HCT116 (cell line): ENCODE results near the gene ADGRL3.

Experiments used
- CEBPB ChIP-seq: IDR thresholded peaks from 2 replicates; pipeline ENCODE4 v1.6.1; 2012; ENCODE audit warnings: low read depth
- POLR2AphosphoS5 ChIP-seq: IDR thresholded peaks from 2 replicates; pipeline ENCODE4 v1.6.1; 2011; ENCODE audit warnings: mild to moderate bottlenecking, low read depth, low read length, moderate library complexity
- SIN3A ChIP-seq: IDR thresholded peaks from 2 replicates; pipeline ENCODE4 v1.6.1; 2012; ENCODE audit warnings: low read depth
- SRF ChIP-seq: IDR thresholded peaks from 2 replicates; pipeline ENCODE4 v1.6.1; 2012; ENCODE audit warnings: low read depth
- ZFX ChIP-seq: fragments of 450-650 bp; IDR thresholded peaks from 2 replicates; pipeline ENCODE4 v1.6.1; 2017
- TF ChIP-seq, protein P1 (sequence below), 3 experiments: fragments of 200-600 bp in 1 of 3; sonication (generic) in 1 of 3; IDR thresholded peaks in 2 of 3; conservative IDR thresholded peaks in 1 of 3; 2 replicates each; pipeline ENCODE4 v1.5.1; 2012 to 2017; ENCODE audit warnings: low read depth in 2 of 3, low read length in 2 of 3, antibody characterized with exemption in 1 of 3, borderline replicate concordance in 1 of 3, control low read depth in 1 of 3, mild to moderate bottlenecking in 1 of 3, mixed read lengths in 1 of 3, mixed run types in 1 of 3, moderate library complexity in 1 of 3; ENCODE audit not compliant: insufficient read depth in 1 of 3
- TF ChIP-seq, protein P2 (sequence below): IDR thresholded peaks from 2 replicates; pipeline ENCODE4 v1.6.1; 2012; ENCODE audit warnings: low read depth

GRCh38 chr4:61762722-61763627, 562.8 kb downstream of the ADGRL3 start:
- TF ChIP-seq, protein P1, sequence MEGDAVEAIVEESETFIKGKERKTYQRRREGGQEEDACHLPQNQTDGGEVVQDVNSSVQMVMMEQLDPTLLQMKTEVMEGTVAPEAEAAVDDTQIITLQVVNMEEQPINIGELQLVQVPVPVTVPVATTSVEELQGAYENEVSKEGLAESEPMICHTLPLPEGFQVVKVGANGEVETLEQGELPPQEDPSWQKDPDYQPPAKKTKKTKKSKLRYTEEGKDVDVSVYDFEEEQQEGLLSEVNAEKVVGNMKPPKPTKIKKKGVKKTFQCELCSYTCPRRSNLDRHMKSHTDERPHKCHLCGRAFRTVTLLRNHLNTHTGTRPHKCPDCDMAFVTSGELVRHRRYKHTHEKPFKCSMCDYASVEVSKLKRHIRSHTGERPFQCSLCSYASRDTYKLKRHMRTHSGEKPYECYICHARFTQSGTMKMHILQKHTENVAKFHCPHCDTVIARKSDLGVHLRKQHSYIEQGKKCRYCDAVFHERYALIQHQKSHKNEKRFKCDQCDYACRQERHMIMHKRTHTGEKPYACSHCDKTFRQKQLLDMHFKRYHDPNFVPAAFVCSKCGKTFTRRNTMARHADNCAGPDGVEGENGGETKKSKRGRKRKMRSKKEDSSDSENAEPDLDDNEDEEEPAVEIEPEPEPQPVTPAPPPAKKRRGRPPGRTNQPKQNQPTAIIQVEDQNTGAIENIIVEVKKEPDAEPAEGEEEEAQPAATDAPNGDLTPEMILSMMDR (IDR thresholded peaks at IDR 0.05 in 2 of 3, conservative IDR thresholded peaks at IDR 0.05 in 1 of 3; ENCODE audit: borderline replicate concordance in 1 of 3, insufficient read depth in 1 of 3, low read depth in 2 of 3, low read length in 2 of 3), result no peak
- TF ChIP-seq CEBPB (no peak), SIN3A (no peak), SRF (no peak), ZFX (no peak), POLR2AphosphoS5 (no peak)
- TF ChIP-seq, protein P2, sequence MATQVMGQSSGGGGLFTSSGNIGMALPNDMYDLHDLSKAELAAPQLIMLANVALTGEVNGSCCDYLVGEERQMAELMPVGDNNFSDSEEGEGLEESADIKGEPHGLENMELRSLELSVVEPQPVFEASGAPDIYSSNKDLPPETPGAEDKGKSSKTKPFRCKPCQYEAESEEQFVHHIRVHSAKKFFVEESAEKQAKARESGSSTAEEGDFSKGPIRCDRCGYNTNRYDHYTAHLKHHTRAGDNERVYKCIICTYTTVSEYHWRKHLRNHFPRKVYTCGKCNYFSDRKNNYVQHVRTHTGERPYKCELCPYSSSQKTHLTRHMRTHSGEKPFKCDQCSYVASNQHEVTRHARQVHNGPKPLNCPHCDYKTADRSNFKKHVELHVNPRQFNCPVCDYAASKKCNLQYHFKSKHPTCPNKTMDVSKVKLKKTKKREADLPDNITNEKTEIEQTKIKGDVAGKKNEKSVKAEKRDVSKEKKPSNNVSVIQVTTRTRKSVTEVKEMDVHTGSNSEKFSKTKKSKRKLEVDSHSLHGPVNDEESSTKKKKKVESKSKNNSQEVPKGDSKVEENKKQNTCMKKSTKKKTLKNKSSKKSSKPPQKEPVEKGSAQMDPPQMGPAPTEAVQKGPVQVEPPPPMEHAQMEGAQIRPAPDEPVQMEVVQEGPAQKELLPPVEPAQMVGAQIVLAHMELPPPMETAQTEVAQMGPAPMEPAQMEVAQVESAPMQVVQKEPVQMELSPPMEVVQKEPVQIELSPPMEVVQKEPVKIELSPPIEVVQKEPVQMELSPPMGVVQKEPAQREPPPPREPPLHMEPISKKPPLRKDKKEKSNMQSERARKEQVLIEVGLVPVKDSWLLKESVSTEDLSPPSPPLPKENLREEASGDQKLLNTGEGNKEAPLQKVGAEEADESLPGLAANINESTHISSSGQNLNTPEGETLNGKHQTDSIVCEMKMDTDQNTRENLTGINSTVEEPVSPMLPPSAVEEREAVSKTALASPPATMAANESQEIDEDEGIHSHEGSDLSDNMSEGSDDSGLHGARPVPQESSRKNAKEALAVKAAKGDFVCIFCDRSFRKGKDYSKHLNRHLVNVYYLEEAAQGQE, result no peak
